Heart left ventricle (tissue), 16 donors: Measurements from ENCODE around the gene SMARCA1. TPM values are rescaled to one million over a fixed set of nuclear protein-coding genes. Genes with fewer than 3 reads are reported as not detected.
A peak's percentile ranks its signal among the peaks of the same experiment; 100 is the strongest.

Experiments used
- ATAC-seq, 4 donors: fragments of 200-7000 bp; cut with Tn5 transposase; one replicate each; pipeline ENCODE4 v1.9.1; 2020 to 2022; ENCODE audit warnings: moderate library complexity in 4 of 4, mild to moderate bottlenecking in 3 of 4, moderate number of reproducible peaks in 1 of 4
- DNase-seq, 5 donors: peaks; one replicate each; pipeline ENCODE4 v3.0.0-alpha.2; 2020
- H3K27ac ChIP-seq, 12 donors: fragments of 200-600 bp; sonication (generic) in 4 of 12; one replicate each; pipeline versions ENCODE4 v1.5.0 to v1.8.0; 2016 to 2022; ENCODE audit warnings: mild to moderate bottlenecking in 2 of 12
- H3K27me3 ChIP-seq, 9 donors: fragments of 200-600 bp; sonication (generic) in 2 of 9; one replicate each; pipeline versions ENCODE4 v1.5.1 to v1.8.0; 2016 to 2022; ENCODE audit warnings: mild to moderate bottlenecking in 3 of 9
- H3K36me3 ChIP-seq, 9 donors: fragments of 200-600 bp; sonication (generic) in 2 of 9; one replicate each; pipeline versions ENCODE4 v1.5.0 to v1.8.0; 2018 to 2022; ENCODE audit warnings: mild to moderate bottlenecking in 2 of 9
- H3K4me1 ChIP-seq, 12 donors: fragments of 200-600 bp; sonication (generic) in 4 of 12; one replicate each; pipeline versions ENCODE4 v1.5.0 to v1.8.0; 2016 to 2022; ENCODE audit warnings: mild to moderate bottlenecking in 3 of 12
- H3K4me3 ChIP-seq, 12 donors: fragments of 200-600 bp; sonication (generic) in 4 of 12; one replicate each; pipeline versions ENCODE4 v1.5.0 to v1.8.0; 2017 to 2022; ENCODE audit warnings: mild to moderate bottlenecking in 9 of 12, moderate library complexity in 4 of 12
- H3K9me3 ChIP-seq, 12 donors: fragments of 200-600 bp; sonication (generic) in 4 of 12; one replicate each; pipeline versions ENCODE4 v1.5.0 to v1.8.0; 2016 to 2022; ENCODE audit warnings: mild to moderate bottlenecking in 1 of 12
- POLR2A ChIP-seq, 2 donors: fragments of 450-650 bp; IDR thresholded peaks; one replicate each; pipeline ENCODE4 v1.6.1; 2017; ENCODE audit warnings: antibody characterized with exemption in 2 of 2, mild to moderate bottlenecking in 2 of 2, moderate library complexity in 2 of 2
- WGBS, 4 donors: extraction: QIAGEN DNeasy Blood & Tissue Kit in 2 of 4; methylation state at CpG; one replicate each; pipeline versions ENCODE4 v1.1.5 to v1.1.7; 2013 to 2018; 5-methylcytosine and 5-hydroxymethylcytosine counted together
- intact Hi-C, 10 donors: fragments of 100-400 bp; cut with DNase I; formaldehyde crosslinking; loops; one replicate each; pipeline versions ENCODE4 v1.11.1 to v1.14.2; 2022
- long read RNA-seq, 3 donors: library from polyadenylated mRNA; unstranded; transcript quantifications; one replicate each; pipeline ENCODE4 v2.0.0, GENCODE V29; 2020 to 2021
- polyA plus RNA-seq, 2 donors: library from polyadenylated mRNA; stranded (reverse); fragments of 200-250 nt; gene quantifications; one replicate each; pipeline ENCODE4 v1.2.3, GENCODE V29; 2013
- total RNA-seq, 9 donors: library from RNA; depleted of rRNA in 2 of 9; stranded (reverse); fragments of >200 nt in 2 of 9; fragmentation: NEBNext Ultra II Directional in 3 of 9; extraction: Animal tissue kit (Norgen Biotek cat#: 25700) in 3 of 9; gene quantifications; one replicate each; pipeline versions ENCODE4 v1.1.0 to v1.2.4, GENCODE V29; 2016 to 2023
- TF ChIP-seq, protein P1 (sequence below), 12 donors: fragments of 200-600 bp; sonication (generic) in 4 of 12; IDR thresholded peaks; one replicate each; pipeline versions ENCODE4 v1.5.0 to v1.8.0; 2018 to 2022; ENCODE audit warnings: antibody characterized with exemption in 12 of 12, mild to moderate bottlenecking in 5 of 12
- donor health status: ischemic (EF 13 %, LVEDD 7.1; RV severe dilation, severe dysfunction).
- donor health status: healthy with polysubstance abuse.
- donor health status: DM: no; HTN: yes; CAD: no.
- donor health status: DM: no; HTN: no; CAD: no.
- donor health status: ischemic (EF 25% LVEDD 6.9; RV normal size, moderate dysfunction).
- donor health status: ischemic (EF 25% LVEDD 5.7; RV mildly dilated, moderate dysfunction).
- donor health status: healthy.
- donor health status: DM: yes; HTN: yes; CAD: no.
- donor health status: ischemic (EF 35%, LVEDD 5.7; RV mildly dilated, moderate dysfunction).
- donor health status: nonischemic (EF 11% LVEDD 7.7; RV severe dilation, severe dysfunction).
- donor health status: DM: yes; HTN: yes; CAD: no.
- donor health status: PGD.
- donor health status: ischemic (EF 29% LVEDD 5.4; RV normal size, mild dysfunction).
- donor health status: nonischemic (EF 23%, LVEDD 6.1; RV moderate dilation, normal function).

SMARCA1 gene
- total RNA-seq (10 to 100 TPM; 24.6 to 38.5 (median 31.1) TPM), polyA plus RNA-seq (10 to 100 TPM in 1 of 2 donors, 1 to 10 TPM in 1; 7.6 to 15.8 TPM)
- long read RNA-seq, donor 1, full-length matches to known transcripts, result 34 of 78 reads
- long read RNA-seq, donor 1, partial matches to known transcripts, result 20 of 78 reads
- long read RNA-seq, donor 1, other reads (novel, unspliced or antisense), result 24 of 78 reads
- long read RNA-seq, donor 2, transcript SMARCA1-203 (24 exons, 3,948 nt), result major isoform, 43 of 198 reads
- long read RNA-seq, donor 2, transcript SMARCA1-201 (25 exons, 3,564 nt), result minor isoform, 5 of 198 reads
- long read RNA-seq, donor 2, partial matches to known transcripts, result 111 of 198 reads
- long read RNA-seq, donor 2, other reads (novel, unspliced or antisense), result 39 of 198 reads
- long read RNA-seq, donor 3, transcript SMARCA1-203 (24 exons, 3,948 nt), result major isoform, 47 of 106 reads
- long read RNA-seq, donor 3, transcript SMARCA1-201 (25 exons, 3,564 nt), result minor isoform, 7 of 106 reads
- long read RNA-seq, donor 3, partial matches to known transcripts, result 19 of 106 reads
- long read RNA-seq, donor 3, other reads (novel, unspliced or antisense), result 33 of 106 reads

- TF ChIP-seq, protein P1, sequence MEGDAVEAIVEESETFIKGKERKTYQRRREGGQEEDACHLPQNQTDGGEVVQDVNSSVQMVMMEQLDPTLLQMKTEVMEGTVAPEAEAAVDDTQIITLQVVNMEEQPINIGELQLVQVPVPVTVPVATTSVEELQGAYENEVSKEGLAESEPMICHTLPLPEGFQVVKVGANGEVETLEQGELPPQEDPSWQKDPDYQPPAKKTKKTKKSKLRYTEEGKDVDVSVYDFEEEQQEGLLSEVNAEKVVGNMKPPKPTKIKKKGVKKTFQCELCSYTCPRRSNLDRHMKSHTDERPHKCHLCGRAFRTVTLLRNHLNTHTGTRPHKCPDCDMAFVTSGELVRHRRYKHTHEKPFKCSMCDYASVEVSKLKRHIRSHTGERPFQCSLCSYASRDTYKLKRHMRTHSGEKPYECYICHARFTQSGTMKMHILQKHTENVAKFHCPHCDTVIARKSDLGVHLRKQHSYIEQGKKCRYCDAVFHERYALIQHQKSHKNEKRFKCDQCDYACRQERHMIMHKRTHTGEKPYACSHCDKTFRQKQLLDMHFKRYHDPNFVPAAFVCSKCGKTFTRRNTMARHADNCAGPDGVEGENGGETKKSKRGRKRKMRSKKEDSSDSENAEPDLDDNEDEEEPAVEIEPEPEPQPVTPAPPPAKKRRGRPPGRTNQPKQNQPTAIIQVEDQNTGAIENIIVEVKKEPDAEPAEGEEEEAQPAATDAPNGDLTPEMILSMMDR (IDR thresholded peaks at IDR 0.05), result no peak
- peak in 1 of 2 donors; percentile 10 for TF ChIP-seq POLR2A (IDR thresholded peaks at IDR 0.05)
- peak within 1 kb of the TSS; percentile 70 to 94 (median 87) for H3K27ac ChIP-seq
- H3K36me3 ChIP-seq, result no peaks in the 10 kb centered on the region
- intact Hi-C loops, result no loop called here
- 1 to 39% (median 20%) methylated on average over 37 to 53 of the region's 54 CpGs for WGBS, 4 donors
- no peaks in the 10 kb centered on the region for H3K9me3 ChIP-seq
- peaks cover 0 to 12% (median 4%) of the 10 kb centered on the region in 12 donors for H3K4me1 ChIP-seq
- DNase-seq, result peak; percentile 48 to 62 (median 52)
- peaks cover 0 to 4% (median 0%) of the 10 kb centered on the region in 9 donors for H3K27me3 ChIP-seq
- peak within 1 kb of the TSS; percentile 53 to 98 (median 78) for H3K4me3 ChIP-seq
- peak; percentile 56 to 85 (median 82) for ATAC-seq
Measured at GRCh38 chrX:129523079-129523911, at the start of gene SMARCA1. SMARCA1 (minus strand) TSS chrX:129523490; CDS start chrX:129523370, 120 bp downstream.

- DNase-seq (no peak), ATAC-seq (no peak)
- Histone ChIP-seq H3K27me3 (peaks cover 0 to 2% (median 0%) of the 10 kb centered on the region in 9 donors), H3K4me1 (peaks cover 0 to 11% (median 0%) of the 10 kb centered on the region in 12 donors), H3K27ac (no peak overlapping the region), H3K4me3 (no peak overlapping the region), H3K36me3 (peaks cover 0 to 80% (median 33%) of the 10 kb centered on the region in 9 donors), H3K9me3 (no peaks in the 10 kb centered on the region)
- WGBS, 4 donors, result 68 to 75% (median 70%) methylated on average over 2 of the region's 2 CpGs
- intact Hi-C loops, result no loop called here
- TF ChIP-seq POLR2A (IDR thresholded peaks at IDR 0.05), result no peak
- TF ChIP-seq, protein P1 (IDR thresholded peaks at IDR 0.05), result no peak
Measured at GRCh38 chrX:129572422-129572821, 49.1 kb upstream of the SMARCA1 start.

DNA sequence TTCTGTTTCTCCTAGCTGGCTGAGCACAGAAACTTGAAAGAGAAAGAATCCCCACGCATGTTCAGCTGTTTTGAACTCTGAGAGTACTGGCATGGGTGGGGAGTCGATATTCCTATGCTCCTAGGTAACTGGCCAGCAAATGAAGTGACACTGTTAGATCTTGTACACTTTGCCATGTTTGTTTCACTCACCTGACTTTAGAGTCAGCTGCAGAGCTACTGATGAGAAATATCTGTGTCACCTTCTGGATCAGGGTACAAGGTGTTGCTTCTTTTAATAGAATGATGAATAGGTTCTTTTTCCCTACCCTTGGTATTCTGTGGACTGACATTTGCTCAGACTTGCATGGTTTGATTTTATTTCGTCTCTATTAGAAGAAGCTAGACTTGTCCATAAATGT is 45.1 kb upstream of the SMARCA1 start:
- DNase-seq (no peak), ATAC-seq (no peak)
- intact Hi-C loops, result no loop called here
- TF ChIP-seq, protein P1 (IDR thresholded peaks at IDR 0.05), result no peak
- no peak for TF ChIP-seq POLR2A (IDR thresholded peaks at IDR 0.05)
- 64 to 96% (median 81%) methylated on average over 3 of the region's 3 CpGs for WGBS, 4 donors
- no peak overlapping the region for H3K27ac ChIP-seq
- H3K4me3 ChIP-seq, result no peak overlapping the region
- H3K9me3 ChIP-seq, result no peaks in the 10 kb centered on the region
- peaks cover 0 to 22% (median 0%) of the 10 kb centered on the region in 12 donors for H3K4me1 ChIP-seq
- H3K36me3 ChIP-seq, result peaks cover 0 to 59% (median 18%) of the 10 kb centered on the region in 9 donors
- H3K27me3 ChIP-seq, result no peaks in the 10 kb centered on the region
